ENCODE results near the gene TARS3. TPM values are rescaled to one million over a fixed set of nuclear protein-coding genes. Genes with fewer than 3 reads are reported as not detected.

TARS3 gene
- total and polyA plus RNA-seq, 2 donors (not counting 1 experiment from before 2014, with no cell fraction given): 9.7 to 27.0 TPM

DNA sequence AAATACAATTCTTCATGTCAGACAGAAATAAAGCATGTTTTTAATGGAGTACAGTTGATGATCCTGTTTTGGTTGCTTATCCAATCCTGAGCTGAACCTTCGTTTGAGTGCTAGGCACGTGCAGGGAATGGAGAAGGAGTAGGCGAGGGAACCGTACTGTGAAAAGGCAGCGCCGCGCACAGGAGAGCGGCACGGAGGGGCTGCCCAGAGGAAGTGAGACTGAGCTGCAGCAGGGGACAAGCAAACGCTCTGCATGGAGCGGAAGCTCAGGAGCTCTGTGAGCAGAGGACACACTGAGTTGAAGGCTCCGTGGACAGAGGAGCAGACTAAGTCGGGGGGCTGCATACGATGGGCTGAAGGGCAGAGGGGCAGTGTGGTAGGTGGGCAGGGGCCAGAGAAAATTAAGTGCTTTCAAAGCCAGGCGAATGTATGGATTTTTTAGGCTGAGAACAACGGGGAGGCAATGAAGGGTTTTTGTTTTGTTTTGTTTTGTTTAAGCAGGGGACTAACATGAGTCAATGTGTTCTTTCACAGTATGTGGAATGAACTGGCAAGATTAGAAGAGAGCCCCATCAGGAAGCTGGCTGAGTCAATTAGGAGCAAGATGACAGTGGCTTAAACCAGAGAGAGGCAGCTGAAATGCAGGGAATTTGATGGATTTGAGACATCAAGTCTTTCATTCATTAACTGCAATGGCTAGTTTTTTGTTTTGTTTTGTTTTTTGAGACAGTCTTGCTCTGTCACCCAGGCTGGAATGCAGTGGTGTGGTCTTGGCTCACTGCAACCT lies 48.3 kb downstream of the TARS3 start:
- intact Hi-C loops (cut with micrococcal nuclease): no loop called here
- H3K27ac ChIP-seq (ENCODE audit: low read length in 2 of 2): no peak overlapping the region
- Mint-ChIP-seq H3K27ac (no peak overlapping the region), H3K4me3 (peak overlapping the region; percentile 77), H3K27me3 (no peaks in the 10 kb centered on the region), H3K4me1 (peaks cover 6% of the 10 kb centered on the region), H3K9me3 (ENCODE audit: insufficient read depth) (no peaks in the 10 kb centered on the region)
- TF ChIP-seq EZH2 (IDR thresholded peaks at IDR 0.05; ENCODE audit: borderline replicate concordance, insufficient read depth, low read depth, low read length, poor library complexity, severe bottlenecking): no peak
- TF ChIP-seq, protein P1, sequence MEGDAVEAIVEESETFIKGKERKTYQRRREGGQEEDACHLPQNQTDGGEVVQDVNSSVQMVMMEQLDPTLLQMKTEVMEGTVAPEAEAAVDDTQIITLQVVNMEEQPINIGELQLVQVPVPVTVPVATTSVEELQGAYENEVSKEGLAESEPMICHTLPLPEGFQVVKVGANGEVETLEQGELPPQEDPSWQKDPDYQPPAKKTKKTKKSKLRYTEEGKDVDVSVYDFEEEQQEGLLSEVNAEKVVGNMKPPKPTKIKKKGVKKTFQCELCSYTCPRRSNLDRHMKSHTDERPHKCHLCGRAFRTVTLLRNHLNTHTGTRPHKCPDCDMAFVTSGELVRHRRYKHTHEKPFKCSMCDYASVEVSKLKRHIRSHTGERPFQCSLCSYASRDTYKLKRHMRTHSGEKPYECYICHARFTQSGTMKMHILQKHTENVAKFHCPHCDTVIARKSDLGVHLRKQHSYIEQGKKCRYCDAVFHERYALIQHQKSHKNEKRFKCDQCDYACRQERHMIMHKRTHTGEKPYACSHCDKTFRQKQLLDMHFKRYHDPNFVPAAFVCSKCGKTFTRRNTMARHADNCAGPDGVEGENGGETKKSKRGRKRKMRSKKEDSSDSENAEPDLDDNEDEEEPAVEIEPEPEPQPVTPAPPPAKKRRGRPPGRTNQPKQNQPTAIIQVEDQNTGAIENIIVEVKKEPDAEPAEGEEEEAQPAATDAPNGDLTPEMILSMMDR (IDR thresholded peaks at IDR 0.05): no peak
- H3K9ac ChIP-seq (ENCODE audit: low read length): peak overlapping the region; percentile 23
- DNase-seq (peak; percentile 17), ATAC-seq (ENCODE audit: low read depth) (peak; percentile 65)
- no peaks in the 10 kb centered on the region for H3K27me3 ChIP-seq (replicated peaks in 1 of 4; ENCODE audit: control extremely low read depth in 1 of 4, control insufficient read depth in 3 of 4, insufficient read depth in 4 of 4, low read length in 3 of 4)
- WGBS (ENCODE audit: insufficient coverage): 75% methylated on average over 16 of the region's 16 CpGs
- CTCF ChIA-PET: interaction anchor here (1.4 kb wide), 1 partner anchor 388 kb away, joined by 3 read pairs; no protein-coding TSS in a partner anchor
- H3K36me3 ChIP-seq (replicated peaks in 1 of 2; ENCODE audit: control extremely low read depth in 1 of 2, control insufficient read depth in 1 of 2, extremely low read depth in 1 of 2, insufficient read depth in 2 of 2, low read length in 1 of 2): peaks cover 5 to 44% of the 10 kb centered on the region in 2 experiments
- H3K9me3 ChIP-seq (ENCODE audit: control extremely low read depth in 1 of 3, control insufficient read depth in 2 of 3, insufficient read depth in 1 of 3, low read length in 2 of 3): no peaks in the 10 kb centered on the region
- no peaks in the 10 kb centered on the region for H3K79me2 ChIP-seq (ENCODE audit: control insufficient read depth, insufficient read depth, low read length)
- H3K4me3 ChIP-seq (ENCODE audit: control extremely low read depth in 1 of 5, extremely low read depth in 1 of 5, insufficient read depth in 1 of 5, low read depth in 2 of 5, low read length in 4 of 5): peak overlapping the region in 3 of 5 experiments; percentile 15 to 35 (median 29)
- H2AFZ ChIP-seq (ENCODE audit: insufficient read depth, low read depth, low read length, poor library complexity, severe bottlenecking): no peak overlapping the region
- no peaks in the 10 kb centered on the region for H4K20me1 ChIP-seq (ENCODE audit: control insufficient read depth, insufficient read depth, low read length, poor library complexity, severe bottlenecking)
- POLR2A ChIA-PET: no interaction called here
- no peaks in the 10 kb centered on the region for H3K4me1 ChIP-seq (ENCODE audit: control insufficient read depth in 2 of 2, insufficient read depth in 2 of 2, low read length in 2 of 2)
- peak overlapping the region; percentile 37 for H3K4me2 ChIP-seq (replicated peaks; ENCODE audit: low read depth, low read length, poor library complexity, severe bottlenecking)

DNA sequence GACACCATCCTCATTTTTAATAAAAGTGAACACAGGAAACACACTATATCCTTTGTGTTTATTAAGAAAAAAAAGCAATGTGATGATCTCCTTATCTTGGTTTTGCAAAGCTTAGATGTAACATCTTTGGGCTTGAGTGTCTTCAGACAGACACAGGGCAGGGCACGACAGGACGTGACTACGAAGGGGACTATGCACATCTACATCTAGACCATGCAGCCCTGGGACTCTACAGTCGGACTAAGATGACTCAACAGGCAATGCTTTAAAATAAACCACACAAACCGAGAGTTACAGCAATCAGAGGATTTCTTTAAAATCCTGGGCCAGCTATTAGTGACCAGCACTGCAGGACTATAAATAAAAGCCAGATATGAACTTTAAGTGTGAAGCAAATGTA lies 49.3 kb downstream of the TARS3 start:
- no peak for TF ChIP-seq EZH2 (IDR thresholded peaks at IDR 0.05; ENCODE audit: borderline replicate concordance, insufficient read depth, low read depth, low read length, poor library complexity, severe bottlenecking)
- TF ChIP-seq, protein P1 (IDR thresholded peaks at IDR 0.05): no peak
- CTCF ChIA-PET: no interaction called here
- Histone ChIP-seq H3K9ac (ENCODE audit: low read length) (no peak overlapping the region), H3K27me3 (replicated peaks in 1 of 4; ENCODE audit: control extremely low read depth in 1 of 4, control insufficient read depth in 3 of 4, insufficient read depth in 4 of 4, low read length in 3 of 4) (no peaks in the 10 kb centered on the region), H3K27ac (ENCODE audit: low read length in 2 of 2) (no peak overlapping the region), H4K20me1 (ENCODE audit: control insufficient read depth, insufficient read depth, low read length, poor library complexity, severe bottlenecking) (no peaks in the 10 kb centered on the region), H2AFZ (ENCODE audit: insufficient read depth, low read depth, low read length, poor library complexity, severe bottlenecking) (no peak overlapping the region), H3K4me1 (ENCODE audit: control insufficient read depth in 2 of 2, insufficient read depth in 2 of 2, low read length in 2 of 2) (no peaks in the 10 kb centered on the region), H3K4me3 (ENCODE audit: control extremely low read depth in 1 of 5, extremely low read depth in 1 of 5, insufficient read depth in 1 of 5, low read depth in 2 of 5, low read length in 4 of 5) (no peak overlapping the region), H3K9me3 (ENCODE audit: control extremely low read depth in 1 of 3, control insufficient read depth in 2 of 3, insufficient read depth in 1 of 3, low read length in 2 of 3) (no peaks in the 10 kb centered on the region), H3K36me3 (replicated peaks in 1 of 2; ENCODE audit: control extremely low read depth in 1 of 2, control insufficient read depth in 1 of 2, extremely low read depth in 1 of 2, insufficient read depth in 2 of 2, low read length in 1 of 2) (peaks cover 5 to 44% of the 10 kb centered on the region in 2 experiments), H3K79me2 (ENCODE audit: control insufficient read depth, insufficient read depth, low read length) (no peaks in the 10 kb centered on the region), H3K4me2 (replicated peaks; ENCODE audit: low read depth, low read length, poor library complexity, severe bottlenecking) (no peak overlapping the region)
- Mint-ChIP-seq H3K9me3 (ENCODE audit: insufficient read depth) (no peaks in the 10 kb centered on the region), H3K27me3 (no peaks in the 10 kb centered on the region), H3K4me3 (no peak overlapping the region), H3K4me1 (peaks cover 6% of the 10 kb centered on the region), H3K27ac (no peak overlapping the region)
- ATAC-seq (ENCODE audit: low read depth) (no peak), DNase-seq (no peak)
- intact Hi-C loops (cut with micrococcal nuclease): no loop called here
- POLR2A ChIA-PET: no interaction called here
- 83% methylated on average over 4 of the region's 5 CpGs for WGBS (ENCODE audit: insufficient coverage)
